Heart left ventricle (tissue), 13 donors: ENCODE results near the gene C15orf39.

ENCODE experiments used
- CTCF ChIP-seq, 12 donors: fragments of 200-600 bp; sonication (generic) in 4 of 12; IDR thresholded peaks; one replicate each; pipeline versions ENCODE4 v1.5.0 to v1.8.0; 2018 to 2022; ENCODE audit warnings: antibody characterized with exemption in 12 of 12, mild to moderate bottlenecking in 5 of 12
- POLR2A ChIP-seq, 2 donors: fragments of 450-650 bp; IDR thresholded peaks; one replicate each; pipeline ENCODE4 v1.6.1; 2017; ENCODE audit warnings: antibody characterized with exemption in 2 of 2, mild to moderate bottlenecking in 2 of 2, moderate library complexity in 2 of 2
- donor health status: ischemic (EF 13 %, LVEDD 7.1; RV severe dilation, severe dysfunction).
- donor health status: DM: no; HTN: yes; CAD: no.
- donor health status: DM: no; HTN: no; CAD: no.
- donor health status: ischemic (EF 25% LVEDD 6.9; RV normal size, moderate dysfunction).
- donor health status: ischemic (EF 25% LVEDD 5.7; RV mildly dilated, moderate dysfunction).
- donor health status: ischemic (EF 35%, LVEDD 5.7; RV mildly dilated, moderate dysfunction).
- donor health status: nonischemic (EF 11% LVEDD 7.7; RV severe dilation, severe dysfunction).
- donor health status: DM: yes; HTN: yes; CAD: no.
- donor health status: PGD.
- donor health status: ischemic (EF 29% LVEDD 5.4; RV normal size, mild dysfunction).
- donor health status: nonischemic (EF 23%, LVEDD 6.1; RV moderate dilation, normal function).

GRCh38 chr15:75233504-75234190, 32.0 kb downstream of the C15orf39 start:
- TF ChIP-seq CTCF (IDR thresholded peaks at IDR 0.05) (no peak), POLR2A (IDR thresholded peaks at IDR 0.05) (no peak)
